HepG2 (cell line): ENCODE measurements around the gene CCDC148. TPM values are rescaled to one million over a fixed set of nuclear protein-coding genes. Genes with fewer than 3 reads are reported as not detected.

ENCODE experiments used
- ASH2L ChIP-seq: fragments of 300-600, 200-600 bp; sonication (generic); IDR thresholded peaks from 2 replicates; pipeline ENCODE4 v1.7.0; 2017; ENCODE audit warnings: low read depth, mild to moderate bottlenecking, moderate library complexity, mixed read lengths, low read length; ENCODE audit not compliant: insufficient read length
- FOXJ3 ChIP-seq: sonication (generic); formaldehyde crosslinking; IDR thresholded peaks from 2 replicates; pipeline ENCODE4 v1.4.0; 2020; ENCODE audit warnings: missing genetic modification reagents, mild to moderate bottlenecking, borderline replicate concordance
- KLF16 ChIP-seq, 2 experiments: sonication (generic) in 1 of 2; formaldehyde crosslinking in 1 of 2; IDR thresholded peaks; 2 replicates each; pipeline versions ENCODE4 v1.6.1 to v1.8.0; 2016 to 2023; ENCODE audit warnings: missing genetic modification reagents in 2 of 2, missing compliant biosample characterization in 1 of 2
- NCOA1 ChIP-seq: sonication (generic); formaldehyde crosslinking; IDR thresholded peaks from 2 replicates; pipeline ENCODE4 v1.9.0; 2021; ENCODE audit warnings: missing genetic modification reagents
- NKX3-1 ChIP-seq: sonication (generic); formaldehyde crosslinking; IDR thresholded peaks from 2 replicates; pipeline ENCODE4 v1.5.0; 2020; ENCODE audit warnings: missing genetic modification reagents
- SIN3B ChIP-seq: fragments of 150-350 bp; IDR thresholded peaks from 2 replicates; pipeline ENCODE4 v1.6.1; 2014; ENCODE audit warnings: low read length
- SMAD3 ChIP-seq: sonication (generic); formaldehyde crosslinking; IDR thresholded peaks from 2 replicates; pipeline ENCODE4 v1.4.0; 2020; ENCODE audit warnings: missing genetic modification reagents
- TCF7 ChIP-seq: sonication (generic); IDR thresholded peaks from 2 replicates; pipeline ENCODE4 v1.6.1; 2016; ENCODE audit warnings: antibody characterized with exemption, low read depth
- ZNF33B ChIP-seq: sonication (generic); formaldehyde crosslinking; IDR thresholded peaks from 2 replicates; pipeline ENCODE4 v1.5.1; 2020; ENCODE audit warnings: mild to moderate bottlenecking, missing genetic modification reagents
- ZNF343 ChIP-seq: sonication (generic); formaldehyde crosslinking; IDR thresholded peaks from 2 replicates; pipeline ENCODE4 v1.4.0; 2020; ENCODE audit warnings: mild to moderate bottlenecking, missing genetic modification reagents
- ZNF430 ChIP-seq: sonication (generic); formaldehyde crosslinking; IDR thresholded peaks from 2 replicates; pipeline ENCODE4 v1.9.0; 2021; ENCODE audit warnings: mild to moderate bottlenecking, missing genetic modification reagents
- ZNF501 ChIP-seq: sonication (generic); formaldehyde crosslinking; IDR thresholded peaks from 2 replicates; pipeline ENCODE4 v1.5.1; 2020; ENCODE audit warnings: mild to moderate bottlenecking, moderate library complexity, missing genetic modification reagents
- ZNF543 ChIP-seq: sonication (generic); formaldehyde crosslinking; IDR thresholded peaks from 2 replicates; pipeline ENCODE4 v1.4.0; 2020; ENCODE audit warnings: mild to moderate bottlenecking, missing genetic modification reagents
- ZNF644 ChIP-seq: IDR thresholded peaks from 2 replicates; pipeline ENCODE4 v1.6.1; 2016; ENCODE audit warnings: low read depth
- polyA plus RNA-seq, 8 experiments: library from polyadenylated mRNA; depleted of rRNA in 3 of 8; stranded (reverse) in 7 of 8; unstranded in 1 of 8; fragments of >200 nt; fragmentation: Illumina TruSeq in 4 of 8; extraction: Trizol in 4 of 8; gene quantifications; 2 replicates each; pipeline versions ENCODE4 v1.2.1 to v1.2.3, GENCODE V29; 2011 to 2016; ENCODE audit warnings: low read depth in 4 of 8, missing spikeins in 1 of 8, mixed read lengths in 1 of 8; ENCODE audit not compliant: insufficient read depth in 1 of 8
- total RNA-seq, 5 experiments: library from RNA; depleted of rRNA; stranded (reverse); fragments of >200 nt; fragmentation: Illumina TruSeq; extraction: Trizol; gene quantifications; 2 replicates each; pipeline ENCODE4 v1.2.3, GENCODE V29; 2016; ENCODE audit warnings: low read depth in 1 of 5
- TF ChIP-seq, protein P1 (sequence below): IDR thresholded peaks from 2 replicates; pipeline ENCODE4 v1.6.1; 2018; ENCODE audit warnings: missing genetic modification reagents, mild to moderate bottlenecking, missing compliant biosample characterization
- TF ChIP-seq, protein P2 (sequence below), 2 experiments: sonication (generic) in 1 of 2; formaldehyde crosslinking in 1 of 2; IDR thresholded peaks; 2 replicates each; pipeline versions ENCODE4 v1.4.0 to v1.6.1; 2018 to 2020; ENCODE audit warnings: missing genetic modification reagents in 2 of 2, borderline replicate concordance in 1 of 2, low read depth in 1 of 2, mild to moderate bottlenecking in 1 of 2, missing biosample characterization in 1 of 2
- TF ChIP-seq, protein P3 (sequence below): sonication (generic); formaldehyde crosslinking; IDR thresholded peaks from 2 replicates; pipeline ENCODE4 v1.4.0; 2020; ENCODE audit warnings: missing genetic modification reagents, borderline replicate concordance
- TF ChIP-seq, protein P4 (sequence below): sonication (generic); formaldehyde crosslinking; IDR thresholded peaks from 2 replicates; pipeline ENCODE4 v1.4.0; 2020; ENCODE audit warnings: missing genetic modification reagents
- TF ChIP-seq, protein P5 (sequence below): sonication (generic); formaldehyde crosslinking; IDR thresholded peaks from 2 replicates; pipeline ENCODE4 v1.4.0; 2020; ENCODE audit warnings: missing genetic modification reagents

Gene CCDC148
- total and polyA plus RNA-seq, 2 of the 13 experiments (the other 11 are each of a cell fraction or from before 2014, with no cell fraction given): 0.30 to 0.49 TPM

DNA sequence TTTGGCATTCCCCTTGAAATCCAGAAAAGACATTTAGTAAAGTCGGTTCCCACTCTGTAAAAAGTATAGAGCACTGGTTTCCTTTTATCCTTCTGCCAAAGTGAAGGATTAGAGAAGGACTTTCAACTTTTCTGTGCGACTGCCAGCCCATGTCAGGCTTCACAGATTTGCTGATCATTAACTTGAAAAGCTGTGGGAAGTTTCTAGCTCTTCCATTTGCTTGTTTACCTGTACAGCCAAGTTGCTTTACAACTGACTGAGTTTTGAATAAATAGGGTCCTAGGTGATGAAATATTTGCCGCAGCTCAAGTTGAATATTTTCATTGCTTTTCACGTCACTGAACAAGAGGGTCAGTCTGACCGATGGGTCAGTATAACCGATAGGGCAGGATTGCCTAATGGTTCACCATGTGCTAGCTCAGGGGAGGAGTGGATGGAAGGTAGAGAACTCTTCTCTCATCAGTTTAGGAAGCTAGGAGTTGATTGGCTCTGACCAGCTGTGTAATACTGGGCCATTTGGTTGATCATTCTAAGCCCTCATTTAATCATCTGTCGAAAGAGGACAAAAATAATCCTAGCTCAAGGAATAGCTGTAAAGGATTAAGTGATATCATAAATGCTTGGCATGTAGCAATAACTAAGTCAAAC is 324.5 kb downstream of the CCDC148 start (continued):
- TF ChIP-seq, protein P1, sequence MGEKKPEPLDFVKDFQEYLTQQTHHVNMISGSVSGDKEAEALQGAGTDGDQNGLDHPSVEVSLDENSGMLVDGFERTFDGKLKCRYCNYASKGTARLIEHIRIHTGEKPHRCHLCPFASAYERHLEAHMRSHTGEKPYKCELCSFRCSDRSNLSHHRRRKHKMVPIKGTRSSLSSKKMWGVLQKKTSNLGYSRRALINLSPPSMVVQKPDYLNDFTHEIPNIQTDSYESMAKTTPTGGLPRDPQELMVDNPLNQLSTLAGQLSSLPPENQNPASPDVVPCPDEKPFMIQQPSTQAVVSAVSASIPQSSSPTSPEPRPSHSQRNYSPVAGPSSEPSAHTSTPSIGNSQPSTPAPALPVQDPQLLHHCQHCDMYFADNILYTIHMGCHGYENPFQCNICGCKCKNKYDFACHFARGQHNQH (CRISPR knock-in tag): peak; percentile 89
- TF ChIP-seq SIN3B (0 out of 2 replicates have a peak, but pooled peaks have one; percentile 23), NCOA1 (CRISPR knock-in tag) (no peak), ZNF543 (CRISPR knock-in tag) (peak; percentile 88; the same call in 1 of the 2 replicates), ZNF501 (CRISPR knock-in tag) (no peak), TCF7 (peak; percentile 82), ZNF343 (0 out of 2 replicates have a peak, but pooled peaks have one; percentile 78), NKX3-1 (CRISPR knock-in tag) (peak; percentile 70; the same call in 1 of the 2 replicates), KLF16 (CRISPR knock-in tag; IDR thresholded peaks at IDR 0.05) (peak in 1 of 2 experiments; percentile 76; a peak in 2 of 4 replicates), ASH2L (peak; percentile 32), FOXJ3 (peak; percentile 96; the same call in 1 of the 2 replicates), SMAD3 (peak; percentile 86; the same call in 1 of the 2 replicates), ZNF430 (CRISPR knock-in tag) (peak; percentile 3; the same call in 1 of the 2 replicates), ZNF33B (CRISPR knock-in tag) (no peak), ZNF644 (CRISPR knock-in tag) (peak; percentile 96)
- TF ChIP-seq, protein P2, sequence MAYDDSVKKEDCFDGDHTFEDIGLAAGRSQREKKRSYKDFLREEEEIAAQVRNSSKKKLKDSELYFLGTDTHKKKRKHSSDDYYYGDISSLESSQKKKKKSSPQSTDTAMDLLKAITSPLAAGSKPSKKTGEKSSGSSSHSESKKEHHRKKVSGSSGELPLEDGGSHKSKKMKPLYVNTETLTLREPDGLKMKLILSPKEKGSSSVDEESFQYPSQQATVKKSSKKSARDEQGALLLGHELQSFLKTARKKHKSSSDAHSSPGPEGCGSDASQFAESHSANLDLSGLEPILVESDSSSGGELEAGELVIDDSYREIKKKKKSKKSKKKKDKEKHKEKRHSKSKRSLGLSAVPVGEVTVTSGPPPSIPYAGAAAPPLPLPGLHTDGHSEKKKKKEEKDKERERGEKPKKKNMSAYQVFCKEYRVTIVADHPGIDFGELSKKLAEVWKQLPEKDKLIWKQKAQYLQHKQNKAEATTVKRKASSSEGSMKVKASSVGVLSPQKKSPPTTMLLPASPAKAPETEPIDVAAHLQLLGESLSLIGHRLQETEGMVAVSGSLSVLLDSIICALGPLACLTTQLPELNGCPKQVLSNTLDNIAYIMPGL (CRISPR knock-in tag; IDR thresholded peaks at IDR 0.05; ENCODE audit: borderline replicate concordance in 1 of 2, low read depth in 1 of 2): peak in 1 of 2 experiments; percentile 36; a peak in 2 of 4 replicates
- TF ChIP-seq, protein P3, sequence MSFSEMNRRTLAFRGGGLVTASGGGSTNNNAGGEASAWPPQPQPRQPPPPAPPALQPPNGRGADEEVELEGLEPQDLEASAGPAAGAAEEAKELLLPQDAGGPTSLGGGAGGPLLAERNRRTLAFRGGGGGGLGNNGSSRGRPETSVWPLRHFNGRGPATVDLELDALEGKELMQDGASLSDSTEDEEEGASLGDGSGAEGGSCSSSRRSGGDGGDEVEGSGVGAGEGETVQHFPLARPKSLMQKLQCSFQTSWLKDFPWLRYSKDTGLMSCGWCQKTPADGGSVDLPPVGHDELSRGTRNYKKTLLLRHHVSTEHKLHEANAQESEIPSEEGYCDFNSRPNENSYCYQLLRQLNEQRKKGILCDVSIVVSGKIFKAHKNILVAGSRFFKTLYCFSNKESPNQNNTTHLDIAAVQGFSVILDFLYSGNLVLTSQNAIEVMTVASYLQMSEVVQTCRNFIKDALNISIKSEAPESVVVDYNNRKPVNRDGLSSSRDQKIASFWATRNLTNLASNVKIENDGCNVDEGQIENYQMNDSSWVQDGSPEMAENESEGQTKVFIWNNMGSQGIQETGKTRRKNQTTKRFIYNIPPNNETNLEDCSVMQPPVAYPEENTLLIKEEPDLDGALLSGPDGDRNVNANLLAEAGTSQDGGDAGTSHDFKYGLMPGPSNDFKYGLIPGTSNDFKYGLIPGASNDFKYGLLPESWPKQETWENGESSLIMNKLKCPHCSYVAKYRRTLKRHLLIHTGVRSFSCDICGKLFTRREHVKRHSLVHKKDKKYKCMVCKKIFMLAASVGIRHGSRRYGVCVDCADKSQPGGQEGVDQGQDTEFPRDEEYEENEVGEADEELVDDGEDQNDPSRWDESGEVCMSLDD (CRISPR knock-in tag): 0 out of 2 replicates have a peak, but pooled peaks have one; percentile 14
- TF ChIP-seq, protein P4, sequence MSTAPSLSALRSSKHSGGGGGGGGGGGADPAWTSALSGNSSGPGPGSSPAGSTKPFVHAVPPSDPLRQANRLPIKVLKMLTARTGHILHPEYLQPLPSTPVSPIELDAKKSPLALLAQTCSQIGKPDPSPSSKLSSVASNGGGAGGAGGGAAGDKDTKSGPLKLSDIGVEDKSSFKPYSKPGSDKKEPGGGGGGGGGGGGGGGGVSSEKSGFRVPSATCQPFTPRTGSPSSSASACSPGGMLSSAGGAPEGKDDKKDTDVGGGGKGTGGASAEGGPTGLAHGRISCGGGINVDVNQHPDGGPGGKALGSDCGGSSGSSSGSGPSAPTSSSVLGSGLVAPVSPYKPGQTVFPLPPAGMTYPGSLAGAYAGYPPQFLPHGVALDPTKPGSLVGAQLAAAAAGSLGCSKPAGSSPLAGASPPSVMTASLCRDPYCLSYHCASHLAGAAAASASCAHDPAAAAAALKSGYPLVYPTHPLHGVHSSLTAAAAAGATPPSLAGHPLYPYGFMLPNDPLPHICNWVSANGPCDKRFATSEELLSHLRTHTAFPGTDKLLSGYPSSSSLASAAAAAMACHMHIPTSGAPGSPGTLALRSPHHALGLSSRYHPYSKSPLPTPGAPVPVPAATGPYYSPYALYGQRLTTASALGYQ (CRISPR knock-in tag): peak; percentile 64; the same call in 1 of the 2 replicates
- TF ChIP-seq, protein P5, sequence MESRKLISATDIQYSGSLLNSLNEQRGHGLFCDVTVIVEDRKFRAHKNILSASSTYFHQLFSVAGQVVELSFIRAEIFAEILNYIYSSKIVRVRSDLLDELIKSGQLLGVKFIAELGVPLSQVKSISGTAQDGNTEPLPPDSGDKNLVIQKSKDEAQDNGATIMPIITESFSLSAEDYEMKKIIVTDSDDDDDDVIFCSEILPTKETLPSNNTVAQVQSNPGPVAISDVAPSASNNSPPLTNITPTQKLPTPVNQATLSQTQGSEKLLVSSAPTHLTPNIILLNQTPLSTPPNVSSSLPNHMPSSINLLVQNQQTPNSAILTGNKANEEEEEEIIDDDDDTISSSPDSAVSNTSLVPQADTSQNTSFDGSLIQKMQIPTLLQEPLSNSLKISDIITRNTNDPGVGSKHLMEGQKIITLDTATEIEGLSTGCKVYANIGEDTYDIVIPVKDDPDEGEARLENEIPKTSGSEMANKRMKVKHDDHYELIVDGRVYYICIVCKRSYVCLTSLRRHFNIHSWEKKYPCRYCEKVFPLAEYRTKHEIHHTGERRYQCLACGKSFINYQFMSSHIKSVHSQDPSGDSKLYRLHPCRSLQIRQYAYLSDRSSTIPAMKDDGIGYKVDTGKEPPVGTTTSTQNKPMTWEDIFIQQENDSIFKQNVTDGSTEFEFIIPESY: peak; percentile 46; the same call in 1 of the 2 replicates
